ENCODE results near the gene RALGAPA2. TPM values are rescaled to one million over a fixed set of nuclear protein-coding genes. Genes with fewer than 3 reads are reported as not detected.
A peak's percentile ranks its signal among the peaks of the same experiment; 100 is the strongest.

RALGAPA2 gene
- total and polyA plus RNA-seq, 2 of the 13 experiments (the other 11 are each of a cell fraction or from before 2014, with no cell fraction given): 13.8 to 17.7 TPM

- H3K4me3 ChIP-seq (replicated peaks in 1 of 3; ENCODE audit: insufficient read depth in 1 of 3, low read depth in 2 of 3, low read length in 3 of 3): no peak overlapping the region
- H3K9ac ChIP-seq (ENCODE audit: insufficient read depth, low read depth, low read length): no peak overlapping the region
- peaks cover 5% of the 10 kb centered on the region for H3K4me1 ChIP-seq (ENCODE audit: insufficient read depth, low read length)
- ChIA-PET POLR2A (no interaction called here), CTCF (ENCODE audit: low intra/inter-chr PET ratio, low total read pairs) (no interaction called here)
- peaks cover 7 to 9% of the 10 kb centered on the region in 2 experiments; a peak in 3 of 5 replicates for H3K36me3 ChIP-seq (replicated peaks in 1 of 2; ENCODE audit: control insufficient read depth in 1 of 2, insufficient read depth in 2 of 2, low read length in 2 of 2)
- in situ Hi-C loops (cut with HindIII; ENCODE audit: extremely low pct_ligation_motif_present, low pct_unique_long_range_greater_than_20kb): no loop called here
- TF ChIP-seq ZNF232 (CRISPR knock-in tag; IDR thresholded peaks at IDR 0.05; ENCODE audit: borderline replicate concordance) (no peak), POLR2A (IDR thresholded peaks at IDR 0.05; ENCODE audit: insufficient read depth in 1 of 2, low read depth in 2 of 2, low read length in 2 of 2) (no peak)
- ATAC-seq (no peak), FAIRE-seq (no peak), DNase-seq (ENCODE audit: low spot score) (no peak)
- no peak overlapping the region for H3K27ac ChIP-seq (ENCODE audit: extremely low read length, insufficient read depth, low read length)
- H3K79me2 ChIP-seq (ENCODE audit: insufficient read depth, low read length): no peaks in the 10 kb centered on the region
- 93% methylated on average over 2 of the region's 2 CpGs for WGBS (ENCODE audit: low lambda C conversion rate)
- H4K20me1 ChIP-seq (ENCODE audit: insufficient read depth, low read length): no peaks in the 10 kb centered on the region
- H3K9me3 ChIP-seq (ENCODE audit: low read length): no peaks in the 10 kb centered on the region
- no peaks in the 10 kb centered on the region for H3K27me3 ChIP-seq (ENCODE audit: control insufficient read depth in 1 of 2, insufficient read depth in 2 of 2, low read length in 2 of 2)
- intact Hi-C loops (cut with micrococcal nuclease; ENCODE audit: unreplicated experiment): no loop called here
- H2AFZ ChIP-seq (ENCODE audit: low read length): no peak overlapping the region
- no TSS peak for BruUV-seq (replicated peaks)
- H3K4me2 ChIP-seq (ENCODE audit: low read depth, low read length): no peak overlapping the region
Measured at GRCh38 chr20:20524756-20525155, 187.7 kb downstream of the RALGAPA2 start.

GRCh38 chr20:20521736-20522135, 190.7 kb downstream of the RALGAPA2 start:
- Histone ChIP-seq H3K4me2 (ENCODE audit: low read depth, low read length) (no peak overlapping the region), H3K9me3 (ENCODE audit: low read length) (no peaks in the 10 kb centered on the region), H3K79me2 (ENCODE audit: insufficient read depth, low read length) (no peaks in the 10 kb centered on the region), H3K27ac (ENCODE audit: extremely low read length, insufficient read depth, low read length) (no peak overlapping the region), H2AFZ (ENCODE audit: low read length) (no peak overlapping the region), H3K36me3 (replicated peaks in 1 of 2; ENCODE audit: control insufficient read depth in 1 of 2, insufficient read depth in 2 of 2, low read length in 2 of 2) (peaks cover 8 to 9% of the 10 kb centered on the region in 2 experiments; a peak in 3 of 5 replicates), H3K9ac (ENCODE audit: insufficient read depth, low read depth, low read length) (no peak overlapping the region), H3K4me3 (replicated peaks in 1 of 3; ENCODE audit: insufficient read depth in 1 of 3, low read depth in 2 of 3, low read length in 3 of 3) (no peak overlapping the region), H3K4me1 (ENCODE audit: insufficient read depth, low read length) (peaks cover 15% of the 10 kb centered on the region), H3K27me3 (ENCODE audit: control insufficient read depth in 1 of 2, insufficient read depth in 2 of 2, low read length in 2 of 2) (no peaks in the 10 kb centered on the region), H4K20me1 (ENCODE audit: insufficient read depth, low read length) (no peaks in the 10 kb centered on the region)
- FAIRE-seq (no peak), ATAC-seq (no peak), DNase-seq (ENCODE audit: low spot score) (no peak)
- POLR2A ChIA-PET: no interaction called here
- in situ Hi-C loops (cut with HindIII; ENCODE audit: extremely low pct_ligation_motif_present, low pct_unique_long_range_greater_than_20kb) (no loop called here), intact Hi-C loops (cut with micrococcal nuclease; ENCODE audit: unreplicated experiment) (no loop called here)
- CTCF ChIA-PET (ENCODE audit: low intra/inter-chr PET ratio, low total read pairs): no interaction called here
- TF ChIP-seq ZBTB10 (CRISPR knock-in tag; IDR thresholded peaks at IDR 0.05; ENCODE audit: borderline replicate concordance): no peak
- peak; percentile 7 to 29; a peak in 1 of 4 replicates for TF ChIP-seq MAFK (conservative IDR thresholded peaks at IDR 0.05 in 1 of 2, IDR thresholded peaks at IDR 0.05 in 1 of 2; ENCODE audit: low read length in 2 of 2)
- no peak for TF ChIP-seq ZNF225 (CRISPR knock-in tag; IDR thresholded peaks at IDR 0.05)
- TF ChIP-seq ISX (CRISPR knock-in tag; conservative IDR thresholded peaks at IDR 0.05): no peak
- no TSS peak for BruUV-seq (replicated peaks)
- 98% methylated on average over 1 of the region's 1 CpG for WGBS (ENCODE audit: low lambda C conversion rate)

Data from HepG2 (cell line).